Measurements from ENCODE around the gene FNDC4.

Gene FNDC4

GRCh38 chr2:27497288-27497627 lies 2.3 kb upstream of the FNDC4 start:
- no peak overlapping the region for H3K14ac ChIP-seq (ENCODE audit: low read length)

GRCh38 chr2:27496357-27497287 lies 1.6 kb upstream of the FNDC4 start, which contains the start of gene GCKR:
Gene GCKR, plus strand, starts transcription at chr2:27496839. Its CDS starts 66 bp downstream, at chr2:27496905.
- no peak within 1 kb of the TSS for H3K14ac ChIP-seq (ENCODE audit: low read length)
- no peak within 1 kb of the TSS for H3K27ac ChIP-seq (ENCODE audit: low read depth, low read length)
- H3K23ac ChIP-seq (ENCODE audit: low read length), result peak within 1 kb of the TSS; percentile 84
- H3K4me3 ChIP-seq (ENCODE audit: low read depth, low read length), result no peak within 1 kb of the TSS
- no peak within 1 kb of the TSS for H2BK12ac ChIP-seq (ENCODE audit: low read length)
- H2AK5ac ChIP-seq (ENCODE audit: low read length), result no peak within 1 kb of the TSS
- peaks cover 6% of the 10 kb centered on the region for H3K9me3 ChIP-seq (ENCODE audit: insufficient read depth, low read depth, low read length)
- no peak within 1 kb of the TSS for H4K91ac ChIP-seq (ENCODE audit: low read depth, low read length)
- no peaks in the 10 kb centered on the region for H3K36me3 ChIP-seq (ENCODE audit: control insufficient read depth in 1 of 2, insufficient read depth in 2 of 2, low read length in 2 of 2)
- no CpG with 5 or more reads among the region's 12 CpGs for WGBS (ENCODE audit: extremely low coverage, insufficient coverage, insufficient read length)
- H2BK5ac ChIP-seq (ENCODE audit: low read depth, low read length, poor library complexity), result no peak within 1 kb of the TSS
- peaks cover 24% of the 10 kb centered on the region for H3K27me3 ChIP-seq (ENCODE audit: insufficient read depth, low read length)
- no peak within 1 kb of the TSS for H3K18ac ChIP-seq (ENCODE audit: low read length)
- H4K12ac ChIP-seq (ENCODE audit: low read depth, low read length), result no peak within 1 kb of the TSS
- no peaks in the 10 kb centered on the region for H3K79me2 ChIP-seq (ENCODE audit: control insufficient read depth, insufficient read depth, low read length, poor library complexity)
- H3K4me2 ChIP-seq (ENCODE audit: low read length), result no peak within 1 kb of the TSS
- DNase-seq, result peak in 1 of 2 donors; percentile 3
- H2AFZ ChIP-seq (ENCODE audit: insufficient read depth, low read length, poor library complexity), result no peak within 1 kb of the TSS
- no peaks in the 10 kb centered on the region for H3K79me1 ChIP-seq (ENCODE audit: low read length)
- H3K4me1 ChIP-seq (ENCODE audit: control insufficient read depth in 1 of 2, insufficient read depth in 2 of 2, low read length in 2 of 2), result peaks cover 4 to 6% of the 10 kb centered on the region in 2 experiments
- H4K8ac ChIP-seq (ENCODE audit: low read depth, low read length), result no peak within 1 kb of the TSS
- no peak within 1 kb of the TSS for H3K4ac ChIP-seq (ENCODE audit: low read depth, low read length)
- no peak within 1 kb of the TSS for H2BK120ac ChIP-seq (ENCODE audit: insufficient read depth, low read length, poor library complexity)
- H3K9ac ChIP-seq (ENCODE audit: low read length), result no peak within 1 kb of the TSS

More at GRCh38 chr2:27497288-27497627, 2.3 kb upstream of the FNDC4 start:
- no peak overlapping the region for H2BK120ac ChIP-seq (ENCODE audit: insufficient read depth, low read length, poor library complexity)
- H2AFZ ChIP-seq (ENCODE audit: insufficient read depth, low read length, poor library complexity), result no peak overlapping the region
- no peaks in the 10 kb centered on the region for H3K79me2 ChIP-seq (ENCODE audit: control insufficient read depth, insufficient read depth, low read length, poor library complexity)
- H3K27ac ChIP-seq (ENCODE audit: low read depth, low read length), result no peak overlapping the region
- H3K23ac ChIP-seq (ENCODE audit: low read length), result peak overlapping the region; percentile 83
- no peaks in the 10 kb centered on the region for H3K36me3 ChIP-seq (ENCODE audit: control insufficient read depth in 1 of 2, insufficient read depth in 2 of 2, low read length in 2 of 2)
- peaks cover 6% of the 10 kb centered on the region for H3K9me3 ChIP-seq (ENCODE audit: insufficient read depth, low read depth, low read length)
- no peak overlapping the region for H3K18ac ChIP-seq (ENCODE audit: low read length)
- no peak overlapping the region for H4K12ac ChIP-seq (ENCODE audit: low read depth, low read length)
- H4K8ac ChIP-seq (ENCODE audit: low read depth, low read length), result no peak overlapping the region
- H2BK5ac ChIP-seq (ENCODE audit: low read depth, low read length, poor library complexity), result no peak overlapping the region
- no peak overlapping the region for H2AK5ac ChIP-seq (ENCODE audit: low read length)
- no peak overlapping the region for H3K4me2 ChIP-seq (ENCODE audit: low read length)
- no peak overlapping the region for H2BK12ac ChIP-seq (ENCODE audit: low read length)
- H3K4me1 ChIP-seq (ENCODE audit: control insufficient read depth in 1 of 2, insufficient read depth in 2 of 2, low read length in 2 of 2), result peaks cover 4 to 6% of the 10 kb centered on the region in 2 experiments
- H3K79me1 ChIP-seq (ENCODE audit: low read length), result no peaks in the 10 kb centered on the region
- no peak overlapping the region for H4K91ac ChIP-seq (ENCODE audit: low read depth, low read length)
- no peak overlapping the region for H3K4ac ChIP-seq (ENCODE audit: low read depth, low read length)
- no peak overlapping the region for H3K4me3 ChIP-seq (ENCODE audit: low read depth, low read length)
- H3K9ac ChIP-seq (ENCODE audit: low read length), result no peak overlapping the region
- no CpG with 5 or more reads among the region's 4 CpGs for WGBS (ENCODE audit: extremely low coverage, insufficient coverage, insufficient read length)
- no peak for DNase-seq
- H3K27me3 ChIP-seq (ENCODE audit: insufficient read depth, low read length), result peaks cover 24% of the 10 kb centered on the region

- WGBS (ENCODE audit: extremely low coverage, insufficient coverage, insufficient read length), result no CpG with 5 or more reads among the region's 4 CpGs
- no peak overlapping the region for H4K91ac ChIP-seq (ENCODE audit: low read depth, low read length)
- DNase-seq, result no peak
- no peak overlapping the region for H3K4me3 ChIP-seq (ENCODE audit: low read depth, low read length)
- no peak overlapping the region for H3K9ac ChIP-seq (ENCODE audit: low read length)
- no peak overlapping the region for H4K12ac ChIP-seq (ENCODE audit: low read depth, low read length)
- no peaks in the 10 kb centered on the region for H3K36me3 ChIP-seq (ENCODE audit: control insufficient read depth in 1 of 2, insufficient read depth in 2 of 2, low read length in 2 of 2)
- H3K18ac ChIP-seq (ENCODE audit: low read length), result no peak overlapping the region
- H3K4ac ChIP-seq (ENCODE audit: low read depth, low read length), result no peak overlapping the region
- H2AFZ ChIP-seq (ENCODE audit: insufficient read depth, low read length, poor library complexity), result no peak overlapping the region
- peaks cover 24% of the 10 kb centered on the region for H3K27me3 ChIP-seq (ENCODE audit: insufficient read depth, low read length)
- no peak overlapping the region for H3K23ac ChIP-seq (ENCODE audit: low read length)
- H2BK120ac ChIP-seq (ENCODE audit: insufficient read depth, low read length, poor library complexity), result no peak overlapping the region
- no peaks in the 10 kb centered on the region for H3K79me1 ChIP-seq (ENCODE audit: low read length)
- no peak overlapping the region for H3K14ac ChIP-seq (ENCODE audit: low read length)
- H3K4me1 ChIP-seq (ENCODE audit: control insufficient read depth in 1 of 2, insufficient read depth in 2 of 2, low read length in 2 of 2), result peaks cover 4 to 6% of the 10 kb centered on the region in 2 experiments
- H3K27ac ChIP-seq (ENCODE audit: low read depth, low read length), result no peak overlapping the region
- no peak overlapping the region for H2AK5ac ChIP-seq (ENCODE audit: low read length)
- no peak overlapping the region for H3K4me2 ChIP-seq (ENCODE audit: low read length)
- no peaks in the 10 kb centered on the region for H3K79me2 ChIP-seq (ENCODE audit: control insufficient read depth, insufficient read depth, low read length, poor library complexity)
- H4K8ac ChIP-seq (ENCODE audit: low read depth, low read length), result no peak overlapping the region
- no peak overlapping the region for H2BK12ac ChIP-seq (ENCODE audit: low read length)
- no peak overlapping the region for H2BK5ac ChIP-seq (ENCODE audit: low read depth, low read length, poor library complexity)
- H3K9me3 ChIP-seq (ENCODE audit: insufficient read depth, low read depth, low read length), result peaks cover 6% of the 10 kb centered on the region
Observed at GRCh38 chr2:27495840-27496356, 898 bp upstream of the FNDC4 start.

GRCh38 chr2:27494284-27494943 lies 586 bp downstream of the FNDC4 start:
- H3K9ac ChIP-seq (ENCODE audit: low read length), result peak overlapping the region; percentile 16
- H3K4me1 ChIP-seq (ENCODE audit: control insufficient read depth in 1 of 2, insufficient read depth in 2 of 2, low read length in 2 of 2), result peaks cover 4 to 6% of the 10 kb centered on the region in 2 experiments
- DNase-seq, result peak; percentile 35 to 47
- peak overlapping the region; percentile 68 for H3K4me3 ChIP-seq (ENCODE audit: low read depth, low read length)
- H2AFZ ChIP-seq (ENCODE audit: insufficient read depth, low read length, poor library complexity), result peak overlapping the region; percentile 57
- H3K9me3 ChIP-seq (ENCODE audit: insufficient read depth, low read depth, low read length), result peaks cover 6% of the 10 kb centered on the region
- H2BK120ac ChIP-seq (ENCODE audit: insufficient read depth, low read length, poor library complexity), result no peak overlapping the region
- H3K4me2 ChIP-seq (ENCODE audit: low read length), result peak overlapping the region; percentile 93
- no CpG with 5 or more reads among the region's 35 CpGs for WGBS (ENCODE audit: extremely low coverage, insufficient coverage, insufficient read length)
- no peak overlapping the region for H4K12ac ChIP-seq (ENCODE audit: low read depth, low read length)
- H3K36me3 ChIP-seq (ENCODE audit: control insufficient read depth in 1 of 2, insufficient read depth in 2 of 2, low read length in 2 of 2), result no peaks in the 10 kb centered on the region
- no peak overlapping the region for H2BK12ac ChIP-seq (ENCODE audit: low read length)
- H4K91ac ChIP-seq (ENCODE audit: low read depth, low read length), result no peak overlapping the region
- peak overlapping the region; percentile 26 for H3K14ac ChIP-seq (ENCODE audit: low read length)
- H3K79me1 ChIP-seq (ENCODE audit: low read length), result no peaks in the 10 kb centered on the region
- no peak overlapping the region for H3K23ac ChIP-seq (ENCODE audit: low read length)
- H2AK5ac ChIP-seq (ENCODE audit: low read length), result no peak overlapping the region
- no peak overlapping the region for H3K27ac ChIP-seq (ENCODE audit: low read depth, low read length)
- no peak overlapping the region for H3K18ac ChIP-seq (ENCODE audit: low read length)
- peaks cover 24% of the 10 kb centered on the region for H3K27me3 ChIP-seq (ENCODE audit: insufficient read depth, low read length)
- H3K4ac ChIP-seq (ENCODE audit: low read depth, low read length), result no peak overlapping the region
- peak overlapping the region; percentile 45 for H4K8ac ChIP-seq (ENCODE audit: low read depth, low read length)
- H2BK5ac ChIP-seq (ENCODE audit: low read depth, low read length, poor library complexity), result no peak overlapping the region
- H3K79me2 ChIP-seq (ENCODE audit: control insufficient read depth, insufficient read depth, low read length, poor library complexity), result no peaks in the 10 kb centered on the region
